Activated CD4-positive, alpha-beta memory T cell treated with anti-CD3 and anti-CD28 coated beads, Interleukin-2, amount 10 ng/mL, durations not matched to agents 7 days and 5 days (primary cell): ENCODE results near the gene THEM4. TPM values are rescaled to one million over a fixed set of nuclear protein-coding genes. Genes with fewer than 3 reads are reported as not detected.
"Not testable (repeated sequence)": the region's sequence is repeated elsewhere in the genome, so short reads cannot be mapped to it uniquely, and the experiment has no call there.

ENCODE experiments used
- CTCF ChIA-PET: fragments of 350-600 bp; sonication (Branson Sonifier 250); formaldehyde crosslinking; loops from one replicate; lab custom pipeline; 2021; ENCODE audit warnings: antibody characterized with exemption, inconsistent platforms; lab: Charles Lee
- POLR2A ChIA-PET: fragments of 350-600 bp; sonication (Branson Sonifier 250); formaldehyde crosslinking; loops from one replicate; lab custom pipeline; 2021; ENCODE audit warnings: antibody characterized with exemption; lab: Charles Lee
- DNase-seq: peaks from one replicate; pipeline ENCODE4 v3.0.0-alpha.2; 2020
- H3K27ac Mint-ChIP-seq: one replicate; pipeline ENCODE4 v1.8.0; 2021; ENCODE audit warnings: mild to moderate bottlenecking, mixed read lengths
- H3K27me3 Mint-ChIP-seq: one replicate; pipeline ENCODE4 v1.8.0; 2021; ENCODE audit warnings: mixed read lengths
- H3K36me3 Mint-ChIP-seq: one replicate; pipeline ENCODE4 v1.8.0; 2021; ENCODE audit warnings: low read depth, mixed read lengths
- H3K4me1 Mint-ChIP-seq: one replicate; pipeline ENCODE4 v1.8.0; 2021; ENCODE audit warnings: mixed read lengths
- H3K4me3 Mint-ChIP-seq: one replicate; pipeline ENCODE4 v1.8.0; 2021; ENCODE audit warnings: mild to moderate bottlenecking, mixed read lengths
- H3K9me3 Mint-ChIP-seq: one replicate; pipeline ENCODE4 v1.8.0; 2021; ENCODE audit warnings: mixed read lengths
- total RNA-seq, 2 experiments: library from RNA; stranded (reverse); gene quantifications; one replicate each; pipeline ENCODE4 v1.2.3, GENCODE V29; 2021

Gene THEM4
- total RNA-seq, 2 experiments from 2014 or later: 26.3 to 28.6 TPM

DNA sequence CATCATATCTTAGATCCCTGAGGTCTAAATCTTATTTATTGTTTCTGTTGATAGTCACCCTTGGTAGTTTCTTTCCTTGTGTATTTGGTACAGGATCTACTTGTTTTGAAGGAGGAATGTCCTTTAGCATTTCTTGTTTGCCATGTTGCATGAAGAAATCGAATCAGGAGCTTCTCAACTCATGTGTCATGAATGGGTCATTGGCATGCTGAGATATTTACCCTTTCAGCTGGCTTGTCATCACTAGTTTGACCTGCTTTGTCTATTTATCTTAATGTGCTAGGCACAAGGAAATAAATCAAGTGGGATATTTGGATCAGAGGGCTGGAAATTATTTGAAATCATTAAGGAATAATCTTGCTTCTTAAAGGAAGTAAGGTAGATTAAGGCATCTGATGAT is 23.8 kb downstream of the THEM4 start:
- no peaks in the 10 kb centered on the region for H3K9me3 Mint-ChIP-seq
- H3K27ac Mint-ChIP-seq: no peak overlapping the region
- DNase-seq: no peak
- ChIA-PET CTCF (interaction anchor here (0.6 to 1.0 kb wide), 2 partner anchors 114 to 116 kb away, joined by 3 read pairs; no protein-coding TSS in a partner anchor), POLR2A (no interaction called here)
- H3K36me3 Mint-ChIP-seq: peaks cover 39% of the 10 kb centered on the region
- H3K4me1 Mint-ChIP-seq: peaks cover 3% of the 10 kb centered on the region
- no peak overlapping the region for H3K4me3 Mint-ChIP-seq
- H3K27me3 Mint-ChIP-seq: no peaks in the 10 kb centered on the region

GRCh38 chr1:151884879-151885278 is 24.4 kb downstream of the THEM4 start:
- CTCF ChIA-PET: interaction anchor here (0.6 to 1.6 kb wide), 3 partner anchors 14 to 117 kb away, joined by 3 to 5 read pairs (median 3); no protein-coding TSS in a partner anchor
- peaks cover 34% of the 10 kb centered on the region for H3K36me3 Mint-ChIP-seq
- DNase-seq, H3K9me3 Mint-ChIP-seq, H3K4me1 Mint-ChIP-seq, POLR2A ChIA-PET, H3K4me3 Mint-ChIP-seq, H3K27ac Mint-ChIP-seq, H3K27me3 Mint-ChIP-seq: not testable (repeated sequence)

DNA sequence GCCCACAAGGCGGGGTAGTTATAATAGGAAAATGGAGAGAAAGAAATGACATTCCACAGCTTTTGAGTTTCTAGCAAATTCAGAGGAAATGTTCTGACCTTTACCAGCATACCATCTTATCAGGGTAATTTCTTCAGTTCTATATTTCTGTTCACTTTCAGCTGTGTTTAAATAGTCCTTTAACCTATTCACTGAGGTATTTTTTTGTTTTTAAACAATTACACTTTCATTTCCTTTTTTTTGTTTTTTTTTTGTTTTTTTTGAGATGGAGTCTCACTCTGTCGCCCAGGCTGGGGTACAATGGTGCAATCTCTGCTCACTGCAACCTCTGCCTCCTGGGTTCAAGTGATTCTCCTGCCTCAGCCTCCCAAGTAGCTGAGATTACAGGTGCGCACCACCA is 24.9 kb downstream of the THEM4 start:
- CTCF ChIA-PET: interaction anchor here (0.9 to 1.6 kb wide), 3 partner anchors 14 to 114 kb away, joined by 3 to 5 read pairs (median 3); no protein-coding TSS in a partner anchor
- peaks cover 33% of the 10 kb centered on the region for H3K36me3 Mint-ChIP-seq
- not testable (repeated sequence) for DNase-seq, H3K27me3 Mint-ChIP-seq, H3K9me3 Mint-ChIP-seq, H3K4me1 Mint-ChIP-seq, H3K4me3 Mint-ChIP-seq, H3K27ac Mint-ChIP-seq
- POLR2A ChIA-PET: interaction anchor here (0.5 kb wide), 1 partner anchor 43 kb away, joined by 3 read pairs; no protein-coding TSS in a partner anchor

DNA sequence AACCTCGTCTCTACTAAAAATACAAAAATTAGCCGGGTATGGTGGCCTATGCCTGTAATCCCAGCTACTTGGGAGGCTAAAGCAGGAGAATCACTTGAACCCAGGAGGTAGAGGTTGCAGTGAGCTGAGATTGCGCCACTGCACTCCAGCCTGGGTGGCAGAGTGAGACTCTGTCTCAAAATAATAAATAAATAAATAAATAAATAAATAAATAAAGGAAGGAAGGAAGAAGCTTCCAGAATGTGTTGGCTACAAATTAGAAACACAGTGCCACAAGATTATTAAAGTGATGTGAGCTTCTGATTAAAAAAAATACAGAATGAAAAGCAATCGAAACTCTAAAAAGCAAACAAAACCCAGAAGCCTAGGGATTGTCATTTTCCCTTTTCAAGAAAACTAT is 25.4 kb downstream of the THEM4 start:
- ChIA-PET POLR2A (interaction anchor here (0.5 kb wide), 1 partner anchor 44 kb away, joined by 3 read pairs; no protein-coding TSS in a partner anchor), CTCF (interaction anchor here (0.8 to 1.6 kb wide), 4 partner anchors 15 to 115 kb away, joined by 3 to 5 read pairs (median 3); no protein-coding TSS in a partner anchor)
- not testable (repeated sequence) for H3K4me1 Mint-ChIP-seq, H3K27me3 Mint-ChIP-seq, H3K4me3 Mint-ChIP-seq, DNase-seq, H3K27ac Mint-ChIP-seq, H3K9me3 Mint-ChIP-seq
- H3K36me3 Mint-ChIP-seq: peaks cover 28% of the 10 kb centered on the region

DNA sequence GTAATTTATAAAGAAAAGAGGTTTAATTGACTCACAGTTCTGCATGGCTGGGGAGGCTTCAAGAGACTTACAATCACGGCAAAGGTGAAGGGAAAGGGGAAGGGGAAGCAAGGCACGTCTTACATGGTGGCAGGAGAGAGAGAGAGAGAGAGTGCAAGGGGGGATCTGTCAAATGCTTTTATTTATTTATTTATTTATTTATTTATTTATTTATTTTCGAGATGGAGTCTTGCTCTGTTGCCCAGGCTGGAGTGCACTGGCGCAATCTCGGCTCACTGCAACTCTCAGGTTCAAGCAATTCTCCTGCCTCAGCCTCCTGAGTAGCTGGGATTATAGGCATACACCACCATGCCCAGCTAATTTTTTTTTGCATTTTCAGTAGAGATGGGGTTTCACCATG is 26.4 kb downstream of the THEM4 start:
- not testable (repeated sequence) for H3K9me3 Mint-ChIP-seq, H3K4me1 Mint-ChIP-seq, H3K27me3 Mint-ChIP-seq, DNase-seq, H3K27ac Mint-ChIP-seq, H3K4me3 Mint-ChIP-seq
- CTCF ChIA-PET: interaction anchor here (0.8 to 1.6 kb wide), 3 partner anchors 43 to 131 kb away, joined by 3 to 5 read pairs (median 4); partner anchors contain the start of gene C2CD4D
- POLR2A ChIA-PET: interaction anchor here (2.6 kb wide), 1 partner anchor 11 kb away, joined by 7 read pairs; no protein-coding TSS in a partner anchor
- peaks cover 26% of the 10 kb centered on the region for H3K36me3 Mint-ChIP-seq

GRCh38 chr1:151882466-151882865 is 26.8 kb downstream of the THEM4 start:
- DNase-seq: no peak
- no peaks in the 10 kb centered on the region for H3K27me3 Mint-ChIP-seq
- CTCF ChIA-PET: interaction anchor here (0.8 to 1.7 kb wide), 8 partner anchors 8 to 131 kb away, joined by 3 to 8 read pairs (median 5); partner anchors contain the start of genes C2CD4D and THEM4
- POLR2A ChIA-PET: interaction anchor here (1.2 to 2.6 kb wide), 2 partner anchors 11 to 85 kb away, joined by 3 to 7 read pairs; no protein-coding TSS in a partner anchor
- peaks cover 23% of the 10 kb centered on the region for H3K36me3 Mint-ChIP-seq
- H3K9me3 Mint-ChIP-seq: no peaks in the 10 kb centered on the region
- H3K4me1 Mint-ChIP-seq: no peaks in the 10 kb centered on the region
- peak overlapping the region; percentile 21 for H3K27ac Mint-ChIP-seq
- H3K4me3 Mint-ChIP-seq: no peak overlapping the region

DNA sequence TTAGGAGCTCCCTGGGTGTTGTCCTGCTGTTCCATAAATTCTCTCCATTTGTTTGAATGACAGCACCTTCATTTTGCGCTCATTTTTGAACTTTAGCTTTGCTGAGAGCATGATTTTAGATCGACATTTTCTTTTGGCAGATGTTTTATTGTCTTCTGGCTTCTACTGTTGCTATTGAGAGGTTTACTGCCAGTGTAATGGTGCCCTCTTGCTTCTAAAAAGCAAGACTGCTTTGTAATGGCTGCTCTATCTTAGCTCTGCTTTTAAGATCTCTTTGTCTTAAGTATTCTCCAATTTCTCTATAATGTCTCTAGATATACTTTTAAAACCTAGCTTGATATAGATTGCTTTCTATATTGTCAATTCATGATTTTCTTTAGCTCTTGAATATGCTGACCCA is 27.8 kb downstream of the THEM4 start:
- no peaks in the 10 kb centered on the region for H3K9me3 Mint-ChIP-seq
- POLR2A ChIA-PET: interaction anchor here (0.6 to 2.6 kb wide), 6 partner anchors 10 to 379 kb away, joined by 3 to 7 read pairs (median 3); no protein-coding TSS in a partner anchor
- H3K27ac Mint-ChIP-seq: no peak overlapping the region
- H3K4me1 Mint-ChIP-seq: no peaks in the 10 kb centered on the region
- no peaks in the 10 kb centered on the region for H3K27me3 Mint-ChIP-seq
- H3K4me3 Mint-ChIP-seq: no peak overlapping the region
- H3K36me3 Mint-ChIP-seq: peaks cover 16% of the 10 kb centered on the region
- CTCF ChIA-PET: interaction anchor here (1.1 to 1.7 kb wide), 12 partner anchors 9 to 288 kb away, joined by 3 to 8 read pairs (median 5); partner anchors contain the start of genes C2CD4D and THEM4
- DNase-seq: no peak

- ChIA-PET POLR2A (no interaction called here), CTCF (interaction anchor here (0.7 to 2.6 kb wide), 3 partner anchors 12 to 126 kb away, joined by 4 to 7 read pairs (median 6); no protein-coding TSS in a partner anchor)
- no peak overlapping the region for H3K27ac Mint-ChIP-seq
- H3K36me3 Mint-ChIP-seq: peaks cover 31% of the 10 kb centered on the region
- H3K27me3 Mint-ChIP-seq: no peaks in the 10 kb centered on the region
- no peak overlapping the region for H3K4me3 Mint-ChIP-seq
- peaks cover 10% of the 10 kb centered on the region for H3K4me1 Mint-ChIP-seq
- DNase-seq: no peak
- H3K9me3 Mint-ChIP-seq: no peaks in the 10 kb centered on the region
These were observed 33.8 kb downstream of the THEM4 start for GRCh38 chr1:151875419-151876097.

DNA sequence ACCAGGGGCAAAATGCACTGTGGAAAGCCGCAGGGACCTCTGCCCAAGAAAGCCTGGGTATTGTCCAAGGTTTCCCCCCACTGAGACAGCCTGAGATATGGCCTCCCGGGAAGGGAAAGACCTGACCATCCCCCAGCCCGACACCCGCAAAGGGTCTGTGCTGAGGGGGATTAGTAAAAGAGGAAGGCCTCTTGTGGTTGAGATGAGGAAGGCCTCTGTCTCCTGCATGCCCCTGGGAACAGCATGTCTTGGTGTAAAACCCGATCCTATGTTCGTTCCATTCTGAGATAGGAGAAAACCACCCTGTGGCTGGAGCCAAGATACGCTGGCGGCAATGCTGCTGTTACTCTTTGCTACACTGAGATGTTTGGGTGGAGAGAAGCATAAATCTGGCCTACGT is 36.5 kb downstream of the THEM4 start:
- POLR2A ChIA-PET: not testable (repeated sequence)

GRCh38 chr1:151871284-151872030 is 37.9 kb downstream of the THEM4 start:
- ChIA-PET POLR2A (interaction anchor here (0.8 to 1.4 kb wide), 3 partner anchors 10 to 108 kb away, joined by 3 to 7 read pairs (median 3); partner anchors contain the start of gene MRPL9), CTCF (interaction anchor here (1.2 kb wide), 1 partner anchor 130 kb away, joined by 3 read pairs; no protein-coding TSS in a partner anchor)
- H3K36me3 Mint-ChIP-seq: peaks cover 27% of the 10 kb centered on the region
- no peak for DNase-seq
- peaks cover 16% of the 10 kb centered on the region for H3K4me1 Mint-ChIP-seq
- no peaks in the 10 kb centered on the region for H3K27me3 Mint-ChIP-seq
- no peaks in the 10 kb centered on the region for H3K9me3 Mint-ChIP-seq
- no peak overlapping the region for H3K27ac Mint-ChIP-seq
- no peak overlapping the region for H3K4me3 Mint-ChIP-seq

More for the DNA sequence above, 36.5 kb downstream of the THEM4 start:
- CTCF ChIA-PET, H3K9me3 Mint-ChIP-seq, DNase-seq, H3K4me3 Mint-ChIP-seq, H3K27me3 Mint-ChIP-seq, H3K27ac Mint-ChIP-seq: not testable (repeated sequence)
- Mint-ChIP-seq H3K36me3 (peaks cover 27% of the 10 kb centered on the region), H3K4me1 (peaks cover 16% of the 10 kb centered on the region)

DNA sequence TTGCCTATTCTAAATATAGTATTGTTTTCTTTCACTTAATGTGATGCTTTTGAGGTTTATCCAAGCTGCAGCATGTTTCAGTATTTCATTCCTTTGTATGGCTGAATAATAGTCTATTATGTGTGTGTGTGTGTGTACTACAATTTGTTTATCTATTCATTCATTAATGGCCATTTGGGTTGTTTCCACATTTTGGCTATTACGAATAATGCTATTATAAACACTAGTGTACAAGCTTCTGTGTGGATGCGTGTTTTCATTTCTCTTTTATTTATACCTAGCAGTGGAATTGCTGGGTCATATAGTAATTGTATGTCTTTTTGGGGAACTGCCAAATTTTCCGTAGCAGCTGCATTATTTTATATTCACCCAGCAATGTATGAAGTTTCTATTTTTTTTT is 40.8 kb downstream of the THEM4 start:
- H3K36me3 Mint-ChIP-seq: peaks cover 7% of the 10 kb centered on the region
- H3K27ac Mint-ChIP-seq: no peak overlapping the region
- ChIA-PET CTCF (interaction anchor here (1.2 kb wide), 1 partner anchor 133 kb away, joined by 3 read pairs; no protein-coding TSS in a partner anchor), POLR2A (no interaction called here)
- no peak overlapping the region for H3K4me3 Mint-ChIP-seq
- peaks cover 6% of the 10 kb centered on the region for H3K4me1 Mint-ChIP-seq
- DNase-seq: no peak
- H3K9me3 Mint-ChIP-seq: no peaks in the 10 kb centered on the region
- no peaks in the 10 kb centered on the region for H3K27me3 Mint-ChIP-seq

DNA sequence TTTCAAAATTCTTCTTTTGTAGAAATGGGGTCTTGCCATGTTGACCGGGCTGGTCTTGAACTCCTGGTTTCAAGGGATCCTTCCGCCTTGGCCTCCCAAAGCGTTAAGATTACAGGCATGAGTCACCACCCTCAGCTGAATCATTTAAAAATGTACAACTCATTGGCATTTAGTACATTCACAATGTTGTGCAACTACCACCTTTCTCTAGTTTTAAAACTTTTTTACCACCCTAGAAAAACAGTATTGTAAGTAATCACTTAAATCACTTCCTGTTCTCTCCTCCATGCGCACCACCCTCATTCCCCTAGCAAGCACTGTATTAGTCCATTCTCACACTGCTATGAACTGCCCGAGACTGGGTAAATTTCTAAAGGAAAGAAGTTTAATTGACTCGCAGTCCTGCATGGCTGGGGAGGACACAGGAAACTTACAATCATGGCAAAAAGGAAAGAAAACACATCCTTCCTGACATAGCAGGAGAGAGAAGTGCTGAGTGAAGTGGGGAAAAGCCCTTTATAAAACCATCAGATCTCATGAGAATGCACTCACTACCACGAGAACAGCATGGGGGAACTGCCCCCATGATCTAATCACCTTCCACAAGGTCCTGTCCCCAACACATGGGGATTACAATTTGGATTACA is 41.4 kb downstream of the THEM4 start:
- H3K9me3 Mint-ChIP-seq: no peaks in the 10 kb centered on the region
- DNase-seq: no peak
- H3K4me3 Mint-ChIP-seq: no peak overlapping the region
- no peak overlapping the region for H3K27ac Mint-ChIP-seq
- H3K4me1 Mint-ChIP-seq: peaks cover 6% of the 10 kb centered on the region
- peaks cover 1% of the 10 kb centered on the region for H3K36me3 Mint-ChIP-seq
- POLR2A ChIA-PET: no interaction called here
- CTCF ChIA-PET: interaction anchor here (1.2 kb wide), 1 partner anchor 133 kb away, joined by 3 read pairs; no protein-coding TSS in a partner anchor
- no peaks in the 10 kb centered on the region for H3K27me3 Mint-ChIP-seq
